Glutamatergic neuron (in vitro differentiated cells): ENCODE measurements around the gene GAL. TPM values are rescaled to one million over a fixed set of nuclear protein-coding genes. Genes with fewer than 3 reads are reported as not detected.

Experiments used
- DNase-seq: peaks from one replicate; pipeline ENCODE4 v3.0.0; 2022
- H3K27ac Mint-ChIP-seq: one replicate; pipeline ENCODE4 v1.8.0; 2020; ENCODE audit warnings: mild to moderate bottlenecking, mixed read lengths, inconsistent platforms; ENCODE audit not compliant: unreplicated experiment
- H3K27me3 Mint-ChIP-seq: one replicate; pipeline ENCODE4 v1.8.0; 2020; ENCODE audit warnings: mild to moderate bottlenecking, moderate library complexity, mixed read lengths, inconsistent platforms; ENCODE audit not compliant: unreplicated experiment
- H3K36me3 Mint-ChIP-seq: one replicate; pipeline ENCODE4 v1.8.0; 2020; ENCODE audit warnings: mild to moderate bottlenecking, mixed read lengths, inconsistent platforms; ENCODE audit not compliant: unreplicated experiment
- H3K4me1 Mint-ChIP-seq: one replicate; pipeline ENCODE4 v1.8.0; 2020; ENCODE audit warnings: mild to moderate bottlenecking, low read depth, mixed read lengths, inconsistent platforms; ENCODE audit not compliant: unreplicated experiment
- H3K4me3 Mint-ChIP-seq: one replicate; pipeline ENCODE4 v1.8.0; 2020; ENCODE audit warnings: mild to moderate bottlenecking, mixed read lengths, inconsistent platforms; ENCODE audit not compliant: unreplicated experiment
- H3K9me3 Mint-ChIP-seq: one replicate; pipeline ENCODE4 v1.8.0; 2020; ENCODE audit warnings: mild to moderate bottlenecking, moderate library complexity, mixed read lengths, inconsistent platforms; ENCODE audit not compliant: unreplicated experiment
- CTCF ChIP-seq: fragments of 200-600 bp; sonication (generic); IDR thresholded peaks from one replicate; pipeline ENCODE4 v1.5.0; 2021; ENCODE audit not compliant: partially characterized antibody, unreplicated experiment
- total RNA-seq: library from RNA; stranded (reverse); fragmentation: NEBNext Ultra II Directional; extraction: Animal tissue kit (Norgen Biotek cat#: 25700); gene quantifications from one replicate; pipeline ENCODE4 v1.2.1, GENCODE V29; 2021; ENCODE audit not compliant: unreplicated experiment

The GAL gene
- total RNA-seq, 1 donor from 2014 or later = 37.6 TPM

GRCh38 chr11:68687986-68688385 is 3.6 kb downstream of the GAL start:
- H3K9me3 Mint-ChIP-seq = peaks cover 6% of the 10 kb centered on the region
- peak; percentile 10 for DNase-seq

GRCh38 chr11:68688881-68689280 is 4.5 kb downstream of the GAL start:
- H3K27me3 Mint-ChIP-seq = peaks cover 12% of the 10 kb centered on the region
- peaks cover 6% of the 10 kb centered on the region for H3K9me3 Mint-ChIP-seq
- H3K27ac Mint-ChIP-seq = no peak overlapping the region
- no peak for DNase-seq
- no peaks in the 10 kb centered on the region for H3K4me1 Mint-ChIP-seq
- H3K36me3 Mint-ChIP-seq = no peaks in the 10 kb centered on the region
- TF ChIP-seq CTCF = no peak
- H3K4me3 Mint-ChIP-seq = no peak overlapping the region

More at GRCh38 chr11:68687986-68688385, 3.6 kb downstream of the GAL start:
- Mint-ChIP-seq H3K27me3 (peaks cover 12% of the 10 kb centered on the region), H3K4me3 (no peak overlapping the region), H3K27ac (no peak overlapping the region), H3K36me3 (no peaks in the 10 kb centered on the region), H3K4me1 (peaks cover under 1% of the 10 kb centered on the region)
- TF ChIP-seq CTCF = no peak

GRCh38 chr11:68689737-68690625 is 5.6 kb downstream of the GAL start:
- no peak overlapping the region for H3K4me3 Mint-ChIP-seq
- peak; percentile 9 for DNase-seq
- no peak overlapping the region for H3K27ac Mint-ChIP-seq
- TF ChIP-seq CTCF = no peak
- H3K27me3 Mint-ChIP-seq = peaks cover 12% of the 10 kb centered on the region
- H3K9me3 Mint-ChIP-seq = peaks cover 6% of the 10 kb centered on the region
- no peaks in the 10 kb centered on the region for H3K4me1 Mint-ChIP-seq
- H3K36me3 Mint-ChIP-seq = no peaks in the 10 kb centered on the region

- H3K4me3 Mint-ChIP-seq = no peak overlapping the region
Observed at GRCh38 chr11:68690671-68691401, 6.5 kb downstream of the GAL start.

More at GRCh38 chr11:68690671-68691401, 6.5 kb downstream of the GAL start:
- Mint-ChIP-seq H3K36me3 (no peaks in the 10 kb centered on the region), H3K9me3 (peaks cover 5% of the 10 kb centered on the region), H3K27ac (no peak overlapping the region), H3K4me1 (no peaks in the 10 kb centered on the region), H3K27me3 (peaks cover 11% of the 10 kb centered on the region)
- no peak for TF ChIP-seq CTCF
- DNase-seq = no peak
